IMR-90 (cell line): ENCODE measurements around the gene NAALAD2. TPM values are rescaled to one million over a fixed set of nuclear protein-coding genes. Genes with fewer than 3 reads are reported as not detected.

Source experiments
- ATAC-seq: fragments of 200-7000 bp; cut with Tn5 transposase; 2 replicates; pipeline ENCODE4 v1.9.1; 2020; ENCODE audit warnings: low read depth, mild to moderate bottlenecking, moderate library complexity
- BruUV-seq: library from RNA; stranded (reverse); fragments of 400-500 nt; replicated peaks from 2 replicates; lab custom pipeline; 2021; lab: Mats Ljungman, UMichigan
- CTCF ChIA-PET: fragments of 300-600 bp; formaldehyde crosslinking; extraction: SDS; loops from one replicate; lab custom pipeline; 2021; ENCODE audit warnings: antibody characterized with exemption; lab: Yijun Ruan, JAX
- POLR2A ChIA-PET: fragments of 300-600 bp; sonication (Branson Sonifier 250); formaldehyde crosslinking; loops from one replicate; lab custom pipeline; 2022; ENCODE audit warnings: antibody characterized with exemption; ENCODE audit not compliant: unreplicated experiment; lab: Charles Lee
- DNase-seq: peaks from one replicate; pipeline ENCODE4 v3.0.0; 2013
- H2AFZ ChIP-seq: replicated peaks from 2 replicates; pipeline ENCODE3; 2013; ENCODE audit warnings: low read length, mild to moderate bottlenecking; ENCODE audit not compliant: poor library complexity
- H2AK5ac ChIP-seq: 2 replicates; pipeline ENCODE4 v1.6.1; 2013; ENCODE audit warnings: low read depth, low read length, inconsistent platforms
- H2AK9ac ChIP-seq: replicated peaks from 2 replicates; pipeline ENCODE3; 2013; ENCODE audit warnings: mild to moderate bottlenecking, low read depth, low read length, moderate library complexity; ENCODE audit not compliant: poor library complexity
- H2BK120ac ChIP-seq: 2 replicates; pipeline ENCODE4 v1.6.1; 2013; ENCODE audit warnings: low read depth, low read length, inconsistent platforms
- H2BK15ac ChIP-seq: 3 replicates; pipeline ENCODE4 v1.6.1; 2013; ENCODE audit warnings: low read depth, low read length, inconsistent platforms
- H2BK20ac ChIP-seq: 2 replicates; pipeline ENCODE4 v1.6.1; 2013; ENCODE audit warnings: low read depth, mild to moderate bottlenecking, inconsistent platforms, low read length, moderate library complexity
- H2BK5ac ChIP-seq: 2 replicates; pipeline ENCODE4 v1.6.1; 2013; ENCODE audit warnings: mild to moderate bottlenecking, low read depth, low read length, inconsistent platforms; ENCODE audit not compliant: poor library complexity, severe bottlenecking
- H3K14ac ChIP-seq: replicated peaks from 2 replicates; pipeline ENCODE4 v1.6.1; 2013; ENCODE audit warnings: low read depth, low read length, inconsistent platforms
- H3K18ac ChIP-seq: 2 replicates; pipeline ENCODE4 v1.6.1; 2013; ENCODE audit warnings: low read depth, low read length, control low read depth
- H3K23ac ChIP-seq: 2 replicates; pipeline ENCODE4 v1.6.1; 2013; ENCODE audit warnings: low read depth, low read length, inconsistent platforms
- H3K27ac ChIP-seq: 2 replicates; pipeline ENCODE4 v1.5.1; 2013; ENCODE audit warnings: mild to moderate bottlenecking, control low read depth, low read length; ENCODE audit not compliant: insufficient read depth
- H3K27me3 ChIP-seq: 2 replicates; pipeline ENCODE4 v1.6.1; 2013; ENCODE audit warnings: low read length; ENCODE audit not compliant: control insufficient read depth, insufficient read depth
- H3K36me3 ChIP-seq: 2 replicates; pipeline ENCODE4 v1.6.1; 2013; ENCODE audit warnings: low read length, mixed read lengths; ENCODE audit not compliant: control insufficient read depth, insufficient read depth
- H3K4ac ChIP-seq: 2 replicates; pipeline ENCODE4 v1.6.1; 2013; ENCODE audit warnings: low read depth, low read length, inconsistent platforms
- H3K4me1 ChIP-seq: 2 replicates; pipeline ENCODE4 v1.6.1; 2013; ENCODE audit warnings: low read length, mixed read lengths; ENCODE audit not compliant: control insufficient read depth, insufficient read depth
- H3K4me2 ChIP-seq: 2 replicates; pipeline ENCODE4 v1.6.1; 2013; ENCODE audit warnings: low read depth, mild to moderate bottlenecking, control low read depth, low read length, moderate library complexity
- H3K4me3 ChIP-seq: 2 replicates; pipeline ENCODE4 v1.5.1; 2013; ENCODE audit warnings: low read depth, mild to moderate bottlenecking, control low read depth, low read length, moderate library complexity; ENCODE audit not compliant: insufficient read depth
- H3K56ac ChIP-seq: 2 replicates; pipeline ENCODE4 v1.6.1; 2013; ENCODE audit warnings: low read length, inconsistent platforms; ENCODE audit not compliant: insufficient read depth; ENCODE audit errors: extremely low read depth
- H3K79me1 ChIP-seq, 2 experiments: 2 replicates each; pipeline ENCODE4 v1.6.1; 2013; ENCODE audit warnings: low read length in 2 of 2, inconsistent platforms in 1 of 2, low read depth in 1 of 2
- H3K9ac ChIP-seq: 2 replicates; pipeline ENCODE4 v1.6.1; 2013; ENCODE audit warnings: low read depth, low read length, control low read depth
- H3K9me1 ChIP-seq: 2 replicates; pipeline ENCODE4 v1.6.1; 2013; ENCODE audit warnings: low read length, inconsistent platforms; ENCODE audit not compliant: insufficient read depth
- H3K9me3 ChIP-seq: 2 replicates; pipeline ENCODE4 v1.6.1; 2013; ENCODE audit warnings: low read length; ENCODE audit not compliant: control insufficient read depth, insufficient read depth
- H4K20me1 ChIP-seq: 2 replicates; pipeline ENCODE4 v1.6.1; 2013; ENCODE audit warnings: low read length, inconsistent platforms; ENCODE audit not compliant: insufficient read depth
- H4K5ac ChIP-seq: 2 replicates; pipeline ENCODE4 v1.6.1; 2013; ENCODE audit warnings: mild to moderate bottlenecking, low read depth, low read length, control low read depth
- H4K8ac ChIP-seq, 2 experiments: 2 replicates each; pipeline ENCODE4 v1.6.1; 2013; ENCODE audit warnings: low read depth in 2 of 2, low read length in 2 of 2, control low read depth in 1 of 2, inconsistent platforms in 1 of 2
- H4K91ac ChIP-seq: 2 replicates; pipeline ENCODE4 v1.6.1; 2013; ENCODE audit warnings: low read depth, low read length, inconsistent platforms; ENCODE audit not compliant: insufficient read depth
- CEBPB ChIP-seq: IDR thresholded peaks from 2 replicates; pipeline ENCODE4 v1.6.1; 2012; ENCODE audit warnings: low read depth, low read length, improper control_type of control experiment
- MAFK ChIP-seq: IDR thresholded peaks from 2 replicates; pipeline ENCODE4 v1.6.1; 2012; ENCODE audit warnings: low read depth, low read length, improper control_type of control experiment
- NFE2L2 ChIP-seq: fragments of 150-350 bp; IDR thresholded peaks from 2 replicates; pipeline ENCODE4 v1.6.1; 2016; ENCODE audit warnings: low read depth, mild to moderate bottlenecking, low read length
- POLR2A ChIP-seq: IDR thresholded peaks from 2 replicates; pipeline ENCODE4 v1.6.1; 2012; ENCODE audit warnings: mild to moderate bottlenecking, low read depth, low read length
- RFX5 ChIP-seq: IDR thresholded peaks from 2 replicates; pipeline ENCODE4 v1.8.0; 2012; ENCODE audit warnings: low read depth, mild to moderate bottlenecking, low read length, moderate library complexity
- SMC3 ChIP-seq: fragments of 150-350 bp; IDR thresholded peaks from 2 replicates; pipeline ENCODE4 v1.6.1; 2016; ENCODE audit warnings: low read depth, mild to moderate bottlenecking, antibody characterized with exemption, low read length, moderate library complexity
- WGBS, 2 experiments: methylation state at CpG; one replicate each; pipeline versions ENCODE4 v1.1.5 to v1.1.7; 2013; ENCODE audit warnings: missing lambda C conversion rate in 2 of 2; ENCODE audit not compliant: insufficient read length in 1 of 2; ENCODE audit errors: extremely low coverage in 2 of 2; 5-methylcytosine and 5-hydroxymethylcytosine counted together
- dilution Hi-C: fragments of 300-500 bp; cut with HindIII; formaldehyde crosslinking; loops from one replicate; pipeline ENCODE4 v1.14.3; 2018; ENCODE audit warnings: low sequenced_read_pairs; ENCODE audit not compliant: unreplicated experiment
- in situ Hi-C: fragments of 300-500 bp; cut with MboI; formaldehyde crosslinking; loops from 3 replicates; pipeline ENCODE4 v1.14.3; 2019; ENCODE audit warnings: low sequenced_read_pairs, inconsistent platforms, mixed read lengths
- intact Hi-C: fragments of 100-400 bp; cut with micrococcal nuclease; formaldehyde crosslinking; loops from 2 replicates; pipeline ENCODE4 v1.10.0; 2022
- polyA plus RNA-seq, 3 experiments: library from polyadenylated mRNA; depleted of rRNA; stranded (reverse); fragments of >200 nt; gene quantifications; 2 replicates each; pipeline ENCODE4 v1.2.3, GENCODE V29; 2012; ENCODE audit warnings: low replicate concordance in 1 of 3
- total RNA-seq: library from RNA; depleted of rRNA; stranded (reverse); fragments of >200 nt; gene quantifications from 2 replicates; pipeline ENCODE4 v1.2.3, GENCODE V29; 2012
- TF ChIP-seq, protein P1 (sequence below): fragments of 150-350 bp; IDR thresholded peaks from 2 replicates; pipeline ENCODE4 v1.6.1; 2016; ENCODE audit warnings: low read depth, mild to moderate bottlenecking, low read length, moderate library complexity, borderline replicate concordance

The NAALAD2 gene
- total and polyA plus RNA-seq, 2 of the 4 experiments (the other 2 are of a cell fraction): under 0.01 to 0.09 TPM

DNA sequence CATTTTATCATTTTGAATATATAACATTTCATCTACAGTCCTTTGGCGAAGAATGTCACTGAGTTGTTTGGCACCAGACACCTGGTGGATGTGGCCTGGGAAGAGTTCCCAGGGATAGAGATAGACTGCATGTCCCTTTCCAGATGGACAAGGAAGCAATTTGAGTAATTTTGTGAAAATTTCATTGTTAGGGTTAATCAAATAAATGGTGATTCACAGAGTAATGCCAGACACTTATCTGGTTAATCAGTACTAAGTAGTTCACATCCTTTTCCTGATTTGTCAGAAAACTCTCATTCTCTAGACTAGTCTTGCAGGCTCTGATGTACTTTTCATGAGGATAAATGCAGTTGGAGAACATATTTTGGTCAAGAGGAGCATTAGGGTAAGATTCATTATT is 41.6 kb downstream of the NAALAD2 start:
- dilution Hi-C loops: no loop called here
- H4K20me1 ChIP-seq: no peaks in the 10 kb centered on the region
- BruUV-seq: no TSS peak
- H2BK120ac ChIP-seq: no peak overlapping the region
- no peak overlapping the region for H2BK20ac ChIP-seq
- H4K91ac ChIP-seq: no peak overlapping the region
- ChIA-PET CTCF (no interaction called here), POLR2A (no interaction called here)
- no peak overlapping the region for H2AFZ ChIP-seq
- no peak overlapping the region for H3K4ac ChIP-seq
- no peak overlapping the region for H3K56ac ChIP-seq
- no peak overlapping the region for H2AK5ac ChIP-seq
- no peaks in the 10 kb centered on the region for H3K9me3 ChIP-seq
- H3K36me3 ChIP-seq: no peaks in the 10 kb centered on the region
- no peak for DNase-seq
- H2AK9ac ChIP-seq: no peak overlapping the region
- TF ChIP-seq, protein P1, sequence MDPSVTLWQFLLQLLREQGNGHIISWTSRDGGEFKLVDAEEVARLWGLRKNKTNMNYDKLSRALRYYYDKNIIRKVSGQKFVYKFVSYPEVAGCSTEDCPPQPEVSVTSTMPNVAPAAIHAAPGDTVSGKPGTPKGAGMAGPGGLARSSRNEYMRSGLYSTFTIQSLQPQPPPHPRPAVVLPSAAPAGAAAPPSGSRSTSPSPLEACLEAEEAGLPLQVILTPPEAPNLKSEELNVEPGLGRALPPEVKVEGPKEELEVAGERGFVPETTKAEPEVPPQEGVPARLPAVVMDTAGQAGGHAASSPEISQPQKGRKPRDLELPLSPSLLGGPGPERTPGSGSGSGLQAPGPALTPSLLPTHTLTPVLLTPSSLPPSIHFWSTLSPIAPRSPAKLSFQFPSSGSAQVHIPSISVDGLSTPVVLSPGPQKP: no peak
- TF ChIP-seq CEBPB (no peak), MAFK (no peak), NFE2L2 (no peak), POLR2A (no peak), SMC3 (no peak), RFX5 (no peak)
- H3K79me1 ChIP-seq: no peaks in the 10 kb centered on the region
- intact Hi-C loops: no loop called here
- no peak overlapping the region for H3K27ac ChIP-seq
- in situ Hi-C loops: no loop called here
- no peaks in the 10 kb centered on the region for H3K4me1 ChIP-seq
- no peak overlapping the region for H4K5ac ChIP-seq
- H2BK15ac ChIP-seq: no peak overlapping the region
- H3K18ac ChIP-seq: no peak overlapping the region
- ATAC-seq: no peak
- H3K9ac ChIP-seq: no peak overlapping the region
- H3K27me3 ChIP-seq: no peaks in the 10 kb centered on the region
- no peak overlapping the region for H3K4me3 ChIP-seq
- no peak overlapping the region for H3K14ac ChIP-seq
- WGBS, 2 experiments: no CpG with 5 or more reads among the region's 1 CpG
- no peak overlapping the region for H4K8ac ChIP-seq
- no peak overlapping the region for H3K4me2 ChIP-seq
- H3K9me1 ChIP-seq: no peaks in the 10 kb centered on the region
- H2BK5ac ChIP-seq: no peak overlapping the region
- H3K23ac ChIP-seq: no peak overlapping the region
